ENCODE measurements around the gene LMBRD2.

DNA sequence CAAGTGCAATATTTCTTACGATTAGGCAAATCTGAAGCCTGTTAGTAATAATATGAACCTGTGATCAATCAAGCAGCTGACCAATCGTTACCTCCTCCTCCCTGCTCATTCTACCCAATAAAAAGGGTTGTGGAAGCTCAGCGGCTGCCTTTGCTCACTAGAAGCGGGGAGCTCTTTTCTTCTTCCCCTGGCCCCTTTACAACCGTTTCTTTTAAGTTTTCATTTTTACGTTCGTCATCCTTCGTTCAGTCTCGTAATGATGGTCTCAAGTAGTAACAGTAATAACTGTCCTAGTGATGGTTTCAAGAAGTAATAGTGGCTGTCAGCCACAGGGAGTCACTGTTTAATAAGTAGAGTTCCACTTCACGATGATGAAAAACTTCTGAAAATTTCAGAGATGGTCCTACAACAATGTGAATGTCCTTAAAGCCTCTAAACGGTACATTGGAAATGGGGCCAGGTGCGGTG lies 91.2 kb downstream of the LMBRD2 start:
- TF ChIP-seq, protein P1, sequence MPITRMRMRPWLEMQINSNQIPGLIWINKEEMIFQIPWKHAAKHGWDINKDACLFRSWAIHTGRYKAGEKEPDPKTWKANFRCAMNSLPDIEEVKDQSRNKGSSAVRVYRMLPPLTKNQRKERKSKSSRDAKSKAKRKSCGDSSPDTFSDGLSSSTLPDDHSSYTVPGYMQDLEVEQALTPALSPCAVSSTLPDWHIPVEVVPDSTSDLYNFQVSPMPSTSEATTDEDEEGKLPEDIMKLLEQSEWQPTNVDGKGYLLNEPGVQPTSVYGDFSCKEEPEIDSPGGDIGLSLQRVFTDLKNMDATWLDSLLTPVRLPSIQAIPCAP (CRISPR knock-in tag; IDR thresholded peaks at IDR 0.05): no peak
- TF ChIP-seq NFATC4 (CRISPR knock-in tag; IDR thresholded peaks at IDR 0.05) (no peak), CREM (CRISPR knock-in tag; IDR thresholded peaks at IDR 0.05) (no peak)
- TF ChIP-seq, protein P2, sequence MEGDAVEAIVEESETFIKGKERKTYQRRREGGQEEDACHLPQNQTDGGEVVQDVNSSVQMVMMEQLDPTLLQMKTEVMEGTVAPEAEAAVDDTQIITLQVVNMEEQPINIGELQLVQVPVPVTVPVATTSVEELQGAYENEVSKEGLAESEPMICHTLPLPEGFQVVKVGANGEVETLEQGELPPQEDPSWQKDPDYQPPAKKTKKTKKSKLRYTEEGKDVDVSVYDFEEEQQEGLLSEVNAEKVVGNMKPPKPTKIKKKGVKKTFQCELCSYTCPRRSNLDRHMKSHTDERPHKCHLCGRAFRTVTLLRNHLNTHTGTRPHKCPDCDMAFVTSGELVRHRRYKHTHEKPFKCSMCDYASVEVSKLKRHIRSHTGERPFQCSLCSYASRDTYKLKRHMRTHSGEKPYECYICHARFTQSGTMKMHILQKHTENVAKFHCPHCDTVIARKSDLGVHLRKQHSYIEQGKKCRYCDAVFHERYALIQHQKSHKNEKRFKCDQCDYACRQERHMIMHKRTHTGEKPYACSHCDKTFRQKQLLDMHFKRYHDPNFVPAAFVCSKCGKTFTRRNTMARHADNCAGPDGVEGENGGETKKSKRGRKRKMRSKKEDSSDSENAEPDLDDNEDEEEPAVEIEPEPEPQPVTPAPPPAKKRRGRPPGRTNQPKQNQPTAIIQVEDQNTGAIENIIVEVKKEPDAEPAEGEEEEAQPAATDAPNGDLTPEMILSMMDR (IDR thresholded peaks at IDR 0.05): no peak

All from WTC11 (cell line).